ENCODE results near the gene WAPL. TPM values are rescaled to one million over a fixed set of nuclear protein-coding genes. Genes with fewer than 3 reads are reported as not detected.

The WAPL gene
- total and polyA plus RNA-seq, 2 of the 13 experiments (the other 11 are each of a cell fraction or from before 2014, with no cell fraction given): 13.2 to 43.5 TPM

- peak; percentile 71; the same call in 1 of the 2 replicates for TF ChIP-seq ZNF333 (CRISPR knock-in tag; IDR thresholded peaks at IDR 0.05; ENCODE audit: borderline replicate concordance)
- TF ChIP-seq ZNF552 (CRISPR knock-in tag; IDR thresholded peaks at IDR 0.05; ENCODE audit: borderline replicate concordance): peak; percentile 44
- 0 out of 2 replicates have a peak, but pooled peaks have one; percentile 26 for TF ChIP-seq ZSCAN20 (CRISPR knock-in tag; IDR thresholded peaks at IDR 0.05; ENCODE audit: borderline replicate concordance)
- TF ChIP-seq ZNF225 (CRISPR knock-in tag; IDR thresholded peaks at IDR 0.05): 0 out of 2 replicates have a peak, but pooled peaks have one; percentile 52
- TF ChIP-seq HMGXB3 (CRISPR knock-in tag; IDR thresholded peaks at IDR 0.05; ENCODE audit: borderline replicate concordance): 0 out of 2 replicates have a peak, but pooled peaks have one; percentile 22
- TF ChIP-seq ARNTL (CRISPR knock-in tag; IDR thresholded peaks at IDR 0.05): 0 out of 2 replicates have a peak, but pooled peaks have one; percentile 13
- 0 out of 2 replicates have a peak, but pooled peaks have one; percentile 26 for TF ChIP-seq TMF1 (CRISPR knock-in tag; IDR thresholded peaks at IDR 0.05; ENCODE audit: low read depth)
- peak; percentile 69; the same call in 1 of the 2 replicates for TF ChIP-seq HNRNPL (IDR thresholded peaks at IDR 0.05; ENCODE audit: low read depth, low read length)
- 0 out of 2 replicates have a peak, but pooled peaks have one; percentile 1 for TF ChIP-seq FOXA3 (CRISPR knock-in tag; IDR thresholded peaks at IDR 0.05)
- peak; percentile 99 for TF ChIP-seq ZNF629 (CRISPR knock-in tag; conservative IDR thresholded peaks at IDR 0.05)
- TF ChIP-seq MEF2D (CRISPR knock-in tag; IDR thresholded peaks at IDR 0.05): no peak; the same call in 1 of the 2 replicates
- TF ChIP-seq POLR2AphosphoS5 (IDR thresholded peaks at IDR 0.05; ENCODE audit: low read depth, low read length): peak; percentile 19; the same call in 1 of the 2 replicates
- TF ChIP-seq DR1 (CRISPR knock-in tag; IDR thresholded peaks at IDR 0.05): 0 out of 2 replicates have a peak, but pooled peaks have one; percentile 15
- no peak for TF ChIP-seq PPARG (CRISPR knock-in tag; conservative IDR thresholded peaks at IDR 0.05)
- TF ChIP-seq SNAPC4 (CRISPR knock-in tag; IDR thresholded peaks at IDR 0.05): no peak; the same call in 1 of the 2 replicates
Measured at GRCh38 chr10:86400705-86401587, 120.6 kb downstream of the WAPL start (continued).
